GM18517 (cell line): ENCODE data around the gene SCARB1.

Experiments used
- ATAC-seq: cut with Tn5 transposase; IDR thresholded peaks from one replicate; pipeline ENCODE4 v1.9.1; 2021; ENCODE audit warnings: mild to moderate bottlenecking, moderate library complexity; ENCODE audit not compliant: unreplicated experiment

SCARB1 gene

DNA sequence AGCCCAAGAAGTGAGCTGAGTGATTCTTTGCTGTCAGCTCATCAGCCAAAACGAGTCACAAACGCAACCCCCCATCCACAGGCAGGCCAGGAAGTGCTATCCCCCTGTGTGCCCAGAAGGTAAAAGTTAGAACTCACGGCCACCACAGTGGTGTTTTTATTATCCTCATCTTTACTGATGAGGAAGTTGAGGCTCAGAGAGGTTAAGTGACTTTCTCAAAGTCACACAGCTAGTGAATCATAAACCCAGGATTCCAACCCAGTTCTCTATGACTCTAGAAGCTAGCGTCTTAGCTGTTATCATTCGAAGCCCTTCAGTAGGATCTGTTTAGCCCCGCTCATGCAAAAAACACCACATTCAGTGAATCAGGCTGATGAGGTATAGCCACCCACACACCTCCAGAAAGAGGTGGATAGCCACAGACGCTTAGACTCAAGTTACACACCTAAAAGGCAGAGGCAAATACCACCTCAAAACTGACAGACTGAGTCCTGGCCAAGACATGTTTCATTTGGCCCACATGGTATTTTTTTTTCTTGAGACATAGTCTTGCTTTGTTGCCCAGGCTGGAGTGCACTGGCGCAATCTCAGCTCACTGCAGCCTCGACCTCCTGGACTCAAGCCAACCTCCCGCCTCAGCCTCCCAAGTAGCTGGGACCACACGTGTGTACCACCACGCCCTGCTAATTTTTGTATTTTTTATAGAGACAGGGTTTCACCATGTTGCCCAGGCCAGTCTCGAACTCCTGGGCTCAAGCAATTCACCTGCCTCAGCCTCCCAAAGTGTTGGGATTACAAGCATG, 100.7 kb downstream of the SCARB1 start:
- no peak for ATAC-seq

DNA sequence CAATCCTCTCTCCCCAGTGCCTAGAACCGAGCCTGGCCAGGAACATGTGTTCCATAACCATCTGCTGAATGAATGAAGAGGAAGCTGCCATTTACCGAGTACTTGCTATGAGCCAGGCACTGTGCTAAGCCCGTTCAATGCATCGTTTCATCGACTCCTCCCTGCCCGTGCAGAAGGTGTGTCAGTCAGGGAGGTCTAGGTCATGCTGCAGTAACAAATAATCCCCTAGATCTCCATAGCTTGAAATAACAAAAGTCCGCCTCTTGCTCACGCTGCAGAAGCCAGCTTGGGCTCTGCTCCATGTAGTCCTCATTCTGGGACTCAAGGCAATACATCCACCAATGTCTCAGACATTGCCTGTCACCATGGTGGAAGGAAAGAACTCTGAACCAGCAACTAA, 101.3 kb downstream of the SCARB1 start:
- no peak for ATAC-seq

DNA sequence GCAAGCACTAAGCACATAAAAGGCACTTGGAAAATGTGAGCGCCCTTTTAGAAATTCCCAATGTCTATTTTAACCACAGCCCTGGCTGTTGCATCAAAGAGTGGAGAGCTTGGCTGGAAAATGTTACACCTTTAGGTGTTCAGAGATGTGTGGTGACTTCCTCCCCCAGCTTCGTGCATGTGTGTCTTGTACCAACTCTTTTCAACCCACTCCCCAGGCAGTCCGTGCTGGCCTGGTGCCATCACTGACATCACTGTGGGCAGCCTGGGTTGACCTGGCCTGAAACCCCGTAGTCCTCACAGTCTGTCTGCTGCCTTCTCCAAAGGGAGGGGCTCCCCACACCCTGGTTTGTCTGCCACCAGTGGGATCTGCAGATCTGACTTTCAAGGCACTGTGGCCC, 101.8 kb downstream of the SCARB1 start:
- no peak for ATAC-seq

DNA sequence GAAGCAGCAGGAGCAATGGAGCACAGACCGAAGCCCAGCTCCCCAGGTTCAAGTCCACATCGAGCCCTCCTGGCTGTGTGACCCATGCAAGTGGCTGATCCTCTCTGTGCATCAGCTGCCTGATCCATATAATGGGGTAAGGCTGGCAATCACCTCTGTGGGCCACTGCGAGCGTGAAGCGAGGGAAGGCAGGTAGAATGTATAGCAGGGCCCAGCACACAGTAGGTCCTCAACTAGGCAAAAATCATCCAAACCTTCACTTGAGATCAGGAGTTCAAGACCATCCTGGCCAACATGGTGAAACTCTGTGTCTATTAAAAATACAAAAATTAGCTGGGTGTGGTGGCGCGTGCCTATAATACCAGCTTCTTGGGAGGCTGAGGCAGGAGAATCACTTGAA, 102.6 kb downstream of the SCARB1 start:
- no peak for ATAC-seq

DNA sequence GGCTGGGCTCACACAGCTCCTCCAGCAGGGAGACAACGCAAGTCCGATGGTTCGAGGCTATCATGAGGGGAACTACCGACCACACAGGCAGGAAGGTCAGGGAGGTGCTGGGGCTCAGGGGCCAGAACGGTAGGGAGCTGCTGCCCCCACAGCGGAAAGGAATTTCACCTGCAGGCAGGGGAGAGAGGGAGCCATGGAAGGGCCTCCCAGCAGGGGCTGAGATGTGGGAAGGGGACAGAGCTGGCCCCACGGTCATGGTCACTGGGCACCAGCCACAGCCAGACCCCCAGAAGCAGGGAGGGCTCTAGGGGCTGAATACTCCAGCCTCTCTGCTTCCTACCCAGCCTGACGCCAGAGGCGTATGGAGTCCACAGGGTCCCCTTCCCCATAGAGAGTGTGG, 103.1 kb downstream of the SCARB1 start:
- no peak for ATAC-seq

DNA sequence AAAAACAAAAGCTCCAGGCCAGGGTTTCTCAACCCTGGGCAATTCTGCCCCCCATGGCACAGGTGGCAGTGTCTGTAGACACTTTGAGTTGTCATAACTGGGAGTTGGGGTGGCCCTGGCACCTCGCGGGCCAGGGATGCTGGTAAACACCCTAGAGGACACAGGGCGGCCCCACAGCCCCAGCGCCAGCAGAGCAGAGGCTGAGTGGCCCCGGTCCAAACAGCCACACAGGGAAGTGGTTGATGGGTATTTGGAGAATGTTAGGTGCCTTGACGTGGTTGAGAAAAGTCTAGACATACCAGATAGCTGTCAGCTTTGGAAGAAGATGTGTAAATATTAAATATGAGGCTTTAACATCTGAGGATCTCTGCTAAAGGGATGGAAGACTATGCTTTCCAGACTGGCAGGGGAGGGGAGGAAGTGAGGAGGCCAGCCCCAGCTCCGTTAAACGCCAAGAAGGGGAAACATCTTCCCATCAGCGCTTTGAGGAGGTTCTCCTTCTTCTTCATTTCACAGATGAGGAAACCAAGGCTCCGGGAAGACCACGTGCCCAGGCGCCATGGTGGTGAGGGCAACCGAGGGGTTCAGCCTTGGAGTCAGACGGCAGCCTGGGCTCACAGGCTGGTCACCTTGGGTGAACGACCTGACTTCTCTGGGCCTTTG, 103.7 kb downstream of the SCARB1 start:
- ATAC-seq: no peak

DNA sequence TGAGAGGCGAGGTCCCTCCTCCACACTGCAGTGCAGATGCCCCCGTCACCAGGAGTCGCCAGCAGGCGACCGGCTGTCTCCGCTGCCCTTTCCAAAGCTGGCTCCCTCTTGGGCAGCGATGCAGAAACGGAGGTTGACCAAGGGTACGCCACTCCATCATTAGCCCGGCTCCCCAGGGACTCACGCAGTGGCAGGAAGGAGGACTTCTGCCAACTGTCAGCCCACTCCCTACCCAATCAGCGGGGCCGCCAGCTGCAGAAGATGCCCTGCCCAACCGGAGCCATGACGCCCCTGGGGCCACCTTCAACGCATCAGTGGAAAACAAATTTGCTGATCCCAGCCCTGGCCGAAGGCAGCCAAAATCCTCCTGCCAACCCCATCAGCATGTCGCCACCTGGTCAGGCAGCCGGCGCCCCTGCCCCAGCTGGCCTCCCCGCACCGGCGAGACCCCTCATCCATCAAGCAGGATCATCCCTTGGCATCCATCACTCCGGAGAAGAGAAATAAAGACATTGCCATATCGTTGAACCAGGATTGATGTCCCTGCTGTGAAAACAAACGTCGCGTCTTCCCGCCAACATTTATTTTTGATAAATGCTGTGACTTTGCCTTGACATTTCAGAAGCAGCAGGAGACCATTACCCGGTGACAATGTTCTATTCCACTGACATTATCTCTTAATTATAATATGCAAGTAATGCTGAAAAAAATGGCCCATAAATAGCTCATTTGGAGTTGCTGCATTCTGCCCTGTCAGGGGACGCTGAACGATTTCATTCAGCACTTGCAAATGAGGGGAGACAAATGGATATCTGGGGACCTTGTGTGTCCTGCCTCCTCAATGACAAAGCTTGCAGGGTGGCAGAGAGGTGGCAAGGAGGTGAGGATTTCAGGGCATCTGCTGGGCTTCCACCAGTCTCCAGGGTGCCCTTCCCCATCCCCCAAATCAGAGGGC, 105.1 kb downstream of the SCARB1 start:
- no peak for ATAC-seq

DNA sequence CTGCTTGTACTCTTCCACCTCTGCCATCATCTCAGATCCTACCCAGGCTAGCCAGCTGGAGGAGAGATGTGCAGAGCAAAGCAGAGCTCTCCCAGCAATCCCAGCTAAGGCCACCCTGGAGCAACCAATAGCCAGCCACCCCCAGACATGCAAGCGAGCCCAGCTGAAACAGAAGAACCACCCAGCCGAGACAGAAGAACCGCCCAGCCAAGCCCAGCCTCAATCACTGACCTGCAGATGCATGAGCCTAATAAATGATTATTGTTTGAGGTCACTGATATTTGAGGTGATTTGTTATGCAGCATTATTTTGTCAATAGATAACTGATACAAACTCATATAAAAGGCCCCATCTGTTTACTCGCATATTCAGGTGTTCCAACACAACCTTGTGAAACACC, 106.3 kb downstream of the SCARB1 start:
- ATAC-seq: no peak

DNA sequence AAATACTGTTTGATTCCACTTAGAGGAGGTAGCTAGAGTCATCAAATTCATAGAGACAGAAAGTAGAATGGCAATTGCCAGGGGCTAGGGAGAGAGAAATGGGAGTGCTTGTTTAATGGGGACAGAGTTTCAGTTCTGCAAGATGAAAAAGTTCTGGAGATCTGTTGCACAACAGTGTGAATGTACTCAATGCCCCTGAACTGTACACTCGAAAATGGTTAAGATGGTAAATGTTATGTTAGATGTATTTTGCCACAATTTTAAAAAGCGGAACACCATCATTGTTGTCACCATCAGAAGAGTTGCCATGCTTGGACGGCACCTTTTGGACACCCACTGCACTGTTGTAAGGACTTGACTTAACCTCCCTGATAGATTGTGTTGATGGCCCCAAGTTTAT, 106.9 kb downstream of the SCARB1 start:
- ATAC-seq: no peak

DNA sequence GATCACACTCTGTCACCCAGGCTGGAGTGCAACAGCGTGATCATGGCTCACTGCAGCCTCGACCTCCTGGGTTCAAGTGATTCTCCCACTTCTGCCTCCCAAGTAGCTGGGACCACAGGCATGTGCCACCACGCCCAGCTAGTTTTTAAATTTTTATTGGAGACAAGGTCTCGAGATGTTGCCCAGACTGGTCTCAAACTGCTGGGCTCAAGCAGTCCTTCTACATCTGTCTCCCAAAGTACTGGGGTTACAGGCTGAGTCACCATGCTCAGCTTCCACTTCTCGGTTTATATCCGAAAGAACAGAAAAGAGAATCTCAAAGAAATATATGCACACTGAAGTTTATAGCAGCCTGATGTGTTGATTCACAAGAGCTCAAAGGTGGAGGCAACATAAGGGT, 107.5 kb downstream of the SCARB1 start:
- ATAC-seq: no peak

DNA sequence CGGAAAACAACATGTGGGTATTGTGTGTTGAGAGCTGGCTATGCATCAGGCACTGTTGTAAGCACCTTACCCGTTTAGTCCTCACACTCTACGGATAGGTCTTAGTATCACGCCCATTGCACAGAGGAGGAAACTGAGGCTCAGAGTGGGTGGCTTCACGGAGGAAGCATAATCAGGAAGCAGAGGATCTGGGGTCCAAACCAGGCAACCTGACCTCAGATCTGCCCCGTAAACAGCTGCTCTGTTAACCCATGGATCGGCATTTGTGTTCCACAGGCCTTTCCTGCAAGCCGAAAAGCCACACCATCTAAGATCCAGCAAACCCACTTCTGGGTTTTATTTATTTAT, 107.9 kb downstream of the SCARB1 start:
- ATAC-seq: no peak

DNA sequence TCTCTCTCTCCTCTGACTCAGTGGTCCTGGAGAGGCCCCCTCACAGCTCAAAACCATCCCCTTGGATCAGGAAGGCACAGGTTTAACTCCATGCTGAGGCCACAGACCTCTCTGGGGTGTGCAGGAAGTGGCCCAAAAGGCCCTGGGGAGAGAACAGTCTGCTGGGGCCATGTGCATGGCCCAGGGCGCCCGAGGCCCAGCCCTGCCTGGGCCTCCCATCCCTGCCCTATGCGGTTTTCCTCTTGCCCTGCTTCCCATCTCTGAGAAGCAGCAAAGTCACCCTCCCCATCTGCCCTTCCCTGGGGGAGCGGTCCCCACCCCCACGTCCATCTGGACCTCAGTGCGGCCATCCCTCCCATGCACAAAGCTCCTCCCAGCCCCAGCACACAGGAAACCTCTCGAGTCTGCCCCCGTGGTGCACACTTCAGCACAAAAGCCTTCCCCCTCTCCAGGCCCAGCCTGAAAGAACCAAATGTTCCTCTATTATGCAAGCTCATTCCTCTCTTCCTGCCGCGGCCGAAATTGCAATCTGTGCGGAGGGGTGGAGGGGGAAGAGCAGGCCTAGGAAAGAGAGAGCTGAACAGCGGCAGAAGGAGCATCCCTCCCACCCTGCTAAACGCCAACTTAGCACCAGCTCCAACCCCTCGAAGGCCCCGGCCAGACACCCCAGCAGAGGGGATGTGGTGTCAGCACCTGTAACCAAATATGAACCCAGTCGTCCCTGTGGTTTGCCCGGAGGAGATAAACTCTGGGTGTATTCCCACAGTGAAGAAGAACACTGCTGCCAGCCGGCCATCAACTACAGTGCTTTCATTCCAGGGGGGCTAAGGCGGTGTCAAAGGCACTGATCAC, 108.5 kb downstream of the SCARB1 start:
- ATAC-seq: no peak

DNA sequence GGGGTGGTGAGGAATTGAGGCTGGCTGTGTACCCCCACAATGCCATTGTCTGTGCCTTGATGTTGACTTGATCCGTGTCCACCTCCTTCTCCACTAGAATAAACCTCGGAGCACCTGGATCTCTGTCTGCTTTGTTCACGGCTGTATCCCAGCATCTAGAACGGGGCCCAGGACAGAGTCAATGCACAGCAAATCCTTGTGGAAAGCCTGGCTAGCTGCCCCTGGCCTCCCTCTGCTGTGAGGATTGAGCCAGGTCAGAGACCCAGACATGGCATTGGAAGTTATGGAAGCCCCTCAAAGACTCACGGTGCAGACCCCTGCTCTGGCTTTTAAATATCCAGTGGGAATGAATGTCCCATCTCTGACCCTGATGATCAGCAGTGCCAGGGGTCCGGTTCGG, 109.2 kb downstream of the SCARB1 start:
- ATAC-seq: no peak

DNA sequence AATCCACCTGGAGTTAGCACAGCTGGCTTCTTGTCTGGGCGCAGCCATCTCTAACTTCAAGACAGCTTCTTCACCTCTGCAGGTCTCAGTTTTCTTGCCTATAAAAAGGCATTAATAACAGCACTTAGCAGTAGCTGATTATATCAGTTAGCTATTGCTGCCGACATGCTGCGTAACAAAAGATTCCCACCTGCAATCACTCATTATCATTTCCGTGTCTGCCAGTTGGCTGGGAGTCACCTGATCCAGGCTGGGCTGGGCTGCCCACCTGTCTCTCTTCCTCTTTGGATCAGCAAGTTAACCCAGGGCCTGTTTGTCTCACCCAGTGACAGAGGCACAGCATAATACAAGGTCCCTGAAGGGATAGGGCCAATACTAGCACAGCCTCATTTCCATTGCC, 109.7 kb downstream of the SCARB1 start:
- no peak for ATAC-seq

DNA sequence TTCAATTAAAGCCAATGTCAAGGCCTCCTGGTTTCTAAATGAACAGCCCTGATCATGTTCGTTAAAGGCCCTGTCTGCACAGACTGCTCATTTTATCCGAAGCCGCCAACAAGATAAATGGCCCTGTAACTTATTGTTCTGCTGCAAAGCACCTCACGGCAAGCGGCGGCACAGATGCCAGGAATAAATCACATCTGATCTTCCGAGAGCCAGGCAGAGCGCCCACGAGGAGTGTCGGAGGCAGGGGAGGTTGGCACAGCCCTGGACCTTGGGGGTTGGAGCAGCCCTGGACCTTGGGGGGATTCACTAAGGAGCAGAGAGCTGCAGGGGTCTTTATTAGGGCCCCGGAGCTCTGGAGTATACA, 110.5 kb downstream of the SCARB1 start:
- no peak for ATAC-seq

DNA sequence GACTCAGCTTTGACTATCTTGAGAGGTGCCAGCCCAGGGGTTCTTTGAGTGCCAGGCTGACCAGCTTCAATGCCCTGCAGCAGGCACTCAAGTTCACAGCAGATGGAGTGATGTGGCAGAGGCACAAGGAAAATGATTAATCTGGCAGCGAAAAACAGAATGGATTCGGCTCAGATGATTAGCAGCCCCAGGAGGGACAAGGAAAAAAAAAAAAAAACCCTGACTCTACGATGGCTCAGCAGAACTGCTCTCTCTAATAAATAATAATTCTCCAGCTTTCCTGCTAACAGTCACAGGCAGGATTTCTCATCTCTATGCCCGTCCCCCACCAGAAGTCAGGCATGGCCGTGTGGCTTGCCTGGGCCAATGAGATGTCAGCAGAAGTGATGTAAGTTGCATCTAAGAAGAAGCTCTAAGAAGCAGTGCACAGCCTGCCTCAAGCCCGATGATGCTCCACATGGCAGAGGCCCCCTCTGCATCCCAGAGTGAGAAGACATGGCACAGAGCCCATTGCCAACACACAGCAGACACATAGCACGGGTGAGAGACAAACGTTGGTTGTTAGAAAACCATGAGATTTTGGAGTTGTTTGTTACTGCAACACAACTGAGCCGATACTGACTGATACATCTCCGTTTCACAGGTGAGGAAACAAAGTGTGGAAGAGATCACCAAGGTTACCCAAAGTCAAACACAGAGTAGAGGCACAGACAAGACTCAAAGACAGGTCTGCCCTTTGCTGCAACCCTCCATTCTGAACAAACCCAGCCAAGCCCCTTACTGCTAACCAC, 111.0 kb downstream of the SCARB1 start:
- no peak for ATAC-seq

DNA sequence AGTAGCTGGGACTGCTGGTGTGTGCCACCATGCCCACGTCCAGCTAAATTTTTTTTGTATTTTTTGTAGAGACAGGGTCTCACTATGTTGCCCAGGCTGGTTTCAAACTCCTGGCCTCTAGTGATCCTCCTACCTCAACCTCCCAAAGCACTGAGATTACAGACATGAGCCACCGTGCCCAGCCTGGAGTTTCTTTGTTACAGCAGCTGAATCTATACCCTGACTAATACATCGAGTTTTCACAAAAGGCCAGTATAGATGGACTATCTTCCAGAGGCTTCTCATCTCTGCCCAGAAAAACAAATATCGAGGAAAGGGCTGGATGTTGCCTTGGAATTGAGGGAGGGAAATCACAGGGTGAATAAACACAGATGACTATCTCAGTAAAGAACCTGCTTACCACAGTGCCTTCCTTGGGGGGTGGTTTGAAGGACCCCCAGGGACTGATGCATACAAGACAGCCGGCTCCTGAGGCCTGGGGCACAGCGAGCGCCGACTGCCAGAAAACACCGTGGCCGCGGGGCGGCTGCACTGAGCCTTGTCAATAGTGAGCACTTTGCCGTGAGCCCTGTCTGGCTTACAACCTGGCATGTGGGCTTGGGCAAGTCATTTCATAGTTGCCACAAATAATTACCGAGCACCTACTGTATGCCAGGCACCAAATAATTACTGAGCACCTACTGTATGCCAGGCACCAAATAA, 111.9 kb downstream of the SCARB1 start:
- no peak for ATAC-seq

DNA sequence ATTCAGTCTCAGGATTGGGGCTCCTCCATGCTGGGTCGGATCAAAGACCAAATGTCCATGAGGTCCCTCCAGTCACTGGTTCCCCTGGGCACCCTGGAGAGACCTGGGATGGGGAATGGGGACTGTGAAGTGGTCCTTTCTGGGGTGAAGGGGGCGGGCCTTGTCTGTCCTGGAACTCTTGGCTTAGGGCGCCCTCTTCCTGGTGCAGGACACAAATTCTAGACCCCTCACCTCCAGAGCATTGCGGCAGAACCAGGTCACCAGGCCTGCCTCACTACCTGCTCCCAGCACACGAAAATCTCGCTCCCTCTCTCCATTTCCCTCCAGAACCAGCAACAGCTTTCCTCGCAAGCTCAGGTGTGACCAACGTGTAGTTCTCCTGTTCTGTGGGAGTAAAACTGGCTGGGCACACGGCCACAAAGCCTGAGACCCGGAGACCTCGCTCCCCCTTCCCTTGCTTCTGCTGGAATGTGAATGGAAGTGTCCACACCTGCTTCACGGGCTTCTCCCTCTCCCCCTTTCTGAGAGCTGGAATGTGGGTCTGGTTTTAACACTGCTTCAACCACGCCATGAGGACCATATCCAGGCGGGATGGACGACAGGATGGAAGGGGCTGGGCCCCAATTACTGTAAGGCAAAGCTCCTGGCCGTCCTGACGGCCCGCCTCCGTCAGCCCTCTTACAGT, 112.7 kb downstream of the SCARB1 start:
- no peak for ATAC-seq

DNA sequence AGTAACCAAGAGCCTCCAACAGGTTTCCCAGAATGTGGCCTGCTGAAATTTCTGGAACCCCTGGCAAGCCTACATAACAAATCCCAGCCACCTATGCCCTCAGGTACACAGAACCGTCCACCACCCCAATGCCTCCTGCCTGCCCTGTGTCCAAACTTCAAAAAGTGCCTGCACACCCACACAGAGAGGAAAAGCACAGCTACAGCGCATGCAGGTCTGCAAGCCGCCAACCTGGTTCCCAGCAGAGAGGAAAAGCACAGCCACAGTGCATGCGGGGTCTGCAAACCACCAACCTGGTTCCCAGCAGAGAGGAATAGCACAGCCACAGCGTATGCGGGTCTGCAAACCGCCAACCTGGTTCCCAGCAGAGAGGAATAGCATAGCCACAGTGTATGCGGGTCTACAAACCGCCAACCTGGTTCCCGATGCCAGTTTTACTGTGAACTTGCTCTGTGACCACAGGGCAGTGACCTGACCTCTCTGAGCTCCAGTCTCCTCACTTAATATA, 113.5 kb downstream of the SCARB1 start:
- ATAC-seq: no peak
